ENCODE data around the gene TMEM150B.

Gene TMEM150B, protein sequence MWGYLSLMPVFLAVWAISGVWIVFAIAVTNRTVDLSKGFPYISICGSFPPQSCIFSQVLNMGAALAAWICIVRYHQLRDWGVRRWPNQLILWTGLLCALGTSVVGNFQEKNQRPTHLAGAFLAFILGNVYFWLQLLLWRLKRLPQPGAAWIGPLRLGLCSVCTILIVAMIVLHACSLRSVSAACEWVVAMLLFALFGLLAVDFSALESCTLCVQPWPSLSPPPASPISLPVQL

DNA sequence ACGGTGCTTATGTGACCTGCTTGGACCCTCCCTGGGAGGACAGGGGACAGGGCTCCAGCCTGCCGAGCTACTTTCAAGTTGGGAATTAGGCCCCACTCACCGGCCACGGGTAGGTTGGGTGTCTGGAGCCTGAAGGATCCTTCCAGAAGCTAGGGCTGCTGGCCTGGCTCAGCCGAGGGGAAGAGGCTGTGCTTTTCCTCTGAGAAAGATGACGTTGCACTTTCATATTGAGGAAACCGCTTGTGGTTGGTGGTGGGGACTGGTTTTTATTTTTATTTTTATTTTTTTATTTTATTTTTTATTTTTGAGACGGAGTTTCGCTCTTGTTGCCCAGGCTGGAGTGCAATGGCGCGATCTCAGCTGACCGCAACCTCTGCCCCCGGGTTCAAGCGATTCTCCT is at the start of gene TMEM150B:
TMEM150B (minus strand) TSS at position 170 of the 400 bp plus-strand sequence. CDS start 4,305 bp downstream, outside the sequence.
- DNase-seq (ENCODE audit: low spot score), result no peak

DNA sequence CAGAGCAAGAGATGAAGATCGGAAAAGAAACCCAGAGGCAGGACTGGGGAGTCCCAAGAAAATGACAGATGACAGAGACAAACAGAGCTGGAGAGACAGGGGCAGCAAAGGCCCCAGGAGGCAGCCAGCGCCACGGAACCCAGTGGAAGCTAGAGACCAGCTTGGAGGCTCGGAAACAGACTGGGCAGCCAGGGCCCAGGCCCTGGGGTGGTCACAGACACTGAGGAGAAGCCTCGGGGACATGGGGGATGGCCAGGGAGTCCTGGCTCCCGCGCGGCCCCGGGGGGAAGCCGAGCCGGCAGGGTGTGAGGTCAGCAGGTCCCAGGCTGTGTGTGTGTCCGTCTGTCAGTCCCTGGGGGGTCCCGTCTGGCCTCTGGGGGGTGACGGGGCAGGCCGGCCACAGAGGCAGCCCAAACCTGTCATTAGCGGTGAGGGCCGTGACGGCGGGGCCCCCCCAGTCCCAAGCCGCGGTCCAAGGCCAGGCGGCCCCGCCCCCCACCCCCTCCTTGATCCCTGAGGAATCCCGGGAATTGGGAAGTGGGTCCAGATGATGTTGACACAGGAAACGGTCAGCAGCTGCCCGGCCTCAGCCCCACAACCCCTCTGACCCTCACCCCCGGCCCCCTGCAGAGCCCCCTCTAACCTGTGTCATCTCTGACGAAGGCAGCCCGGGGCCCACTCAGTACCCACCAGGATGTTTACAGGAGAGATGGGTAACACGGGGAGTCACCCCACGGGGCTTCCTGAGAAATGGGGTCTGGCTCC is 49.0 kb upstream of the TMEM150B start:
- peak; percentile 57 for DNase-seq (ENCODE audit: low spot score)

DNA sequence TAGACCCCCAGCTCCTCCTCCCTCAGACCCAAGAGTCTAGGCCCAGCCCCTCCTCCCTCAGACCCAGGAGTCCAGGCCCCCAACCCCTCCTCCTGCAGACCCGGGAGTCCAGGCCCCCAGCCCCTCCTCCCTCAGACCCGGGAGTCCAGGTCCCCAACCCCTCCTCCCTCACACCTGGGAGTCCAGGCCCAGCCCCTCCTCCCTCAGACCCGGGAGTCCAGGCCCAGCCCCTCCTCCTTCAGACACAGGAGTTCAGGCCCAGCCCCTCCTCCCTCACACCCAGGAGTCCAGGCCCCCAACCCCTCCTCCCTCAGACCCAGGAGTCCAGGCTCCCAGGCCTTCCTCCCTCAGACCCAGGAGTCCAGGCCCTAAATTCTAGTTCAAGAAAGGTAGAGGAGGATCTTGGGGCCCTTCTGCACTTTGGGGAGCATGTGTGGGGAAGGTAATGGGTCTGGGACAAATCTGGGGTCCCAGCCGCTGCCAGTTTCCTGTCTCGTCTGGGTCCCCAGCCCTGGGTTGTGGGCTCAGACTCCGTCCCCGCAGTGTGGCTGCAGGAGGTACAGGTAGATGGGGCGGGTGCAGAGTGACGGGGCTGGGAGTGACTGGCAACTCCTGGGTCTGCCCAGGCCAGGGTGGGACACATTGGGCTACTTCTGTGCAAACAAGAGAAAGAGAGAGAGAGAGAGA is 48.3 kb upstream of the TMEM150B start:
- no peak for DNase-seq (ENCODE audit: low spot score)

DNA sequence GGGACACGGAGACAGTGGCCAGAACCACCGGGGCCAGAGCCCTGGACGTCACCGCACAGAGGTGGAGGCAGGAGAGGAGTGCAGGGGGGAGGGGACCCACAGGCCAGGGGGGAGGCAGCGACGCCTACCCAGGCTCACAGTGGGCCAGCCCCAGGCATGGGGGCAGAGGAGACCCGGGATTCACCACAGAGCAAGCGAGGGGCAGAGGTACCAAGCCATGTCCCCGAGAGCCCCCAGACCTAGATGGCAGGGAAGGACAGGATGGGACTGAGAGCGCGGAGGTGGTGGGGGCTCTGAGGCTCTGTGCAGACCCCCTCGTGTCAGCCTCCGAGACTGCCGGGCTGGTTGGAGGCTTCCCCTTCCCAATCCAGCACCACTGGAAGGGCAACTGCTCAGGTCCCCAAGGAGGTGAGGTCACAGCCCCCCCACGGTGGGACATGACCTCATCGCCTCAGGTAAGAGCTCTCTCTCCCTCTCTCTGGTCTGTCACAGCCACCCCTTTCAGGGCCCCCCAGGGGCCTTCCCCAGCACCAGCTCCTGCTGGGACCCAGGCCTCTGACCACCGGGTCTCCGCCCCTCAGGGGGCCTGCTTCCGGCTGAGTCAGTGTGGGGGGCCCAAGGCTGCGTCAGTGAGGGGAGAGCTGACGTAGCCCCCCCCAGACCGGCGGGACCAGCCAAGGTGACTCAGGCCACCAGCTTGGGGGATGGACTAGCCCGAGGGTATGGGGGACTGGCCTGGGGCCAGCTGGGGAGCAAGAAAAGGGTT is 47.4 kb upstream of the TMEM150B start:
- DNase-seq (ENCODE audit: low spot score), result peak; percentile 54

DNA sequence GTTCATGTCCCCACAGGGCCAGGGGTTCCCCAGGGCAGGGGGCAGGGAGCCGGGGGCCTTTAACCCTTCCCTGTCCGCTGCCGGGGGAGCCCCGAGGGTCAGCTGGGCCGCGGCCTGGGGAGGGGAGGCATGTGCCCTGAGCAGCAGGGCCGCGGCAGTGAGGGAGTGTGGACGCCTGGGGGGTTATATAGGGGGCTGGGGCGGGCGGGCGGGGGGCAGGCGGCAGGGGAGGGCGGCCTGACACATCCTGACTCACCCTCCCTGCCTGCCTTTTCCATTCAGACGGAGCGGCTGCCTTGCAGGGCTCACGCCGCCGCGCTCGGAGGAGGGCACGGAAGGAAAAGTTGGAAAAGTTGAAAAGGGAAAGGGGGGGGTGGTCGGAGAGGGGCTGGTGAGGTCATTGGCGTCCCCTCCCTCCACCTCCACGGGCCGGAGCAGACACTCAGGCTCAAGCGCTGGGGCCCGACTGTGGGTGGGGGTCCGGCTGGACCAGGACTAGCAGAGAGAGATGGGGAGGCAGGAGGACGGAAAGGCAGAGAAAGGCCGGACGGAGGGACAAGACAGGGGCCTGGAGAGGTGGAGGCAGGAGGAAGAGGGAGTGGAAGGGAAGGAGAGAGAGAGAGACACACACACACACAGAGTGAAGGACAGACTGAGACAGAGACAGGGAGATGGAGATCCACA is 45.3 kb upstream of the TMEM150B start, which contains the start of gene IL11:
IL11 (minus strand) TSS at position 159 of the 684 bp plus-strand sequence; CDS start at position 6, 153 bp downstream.
- no peak for DNase-seq (ENCODE audit: low spot score)

DNA sequence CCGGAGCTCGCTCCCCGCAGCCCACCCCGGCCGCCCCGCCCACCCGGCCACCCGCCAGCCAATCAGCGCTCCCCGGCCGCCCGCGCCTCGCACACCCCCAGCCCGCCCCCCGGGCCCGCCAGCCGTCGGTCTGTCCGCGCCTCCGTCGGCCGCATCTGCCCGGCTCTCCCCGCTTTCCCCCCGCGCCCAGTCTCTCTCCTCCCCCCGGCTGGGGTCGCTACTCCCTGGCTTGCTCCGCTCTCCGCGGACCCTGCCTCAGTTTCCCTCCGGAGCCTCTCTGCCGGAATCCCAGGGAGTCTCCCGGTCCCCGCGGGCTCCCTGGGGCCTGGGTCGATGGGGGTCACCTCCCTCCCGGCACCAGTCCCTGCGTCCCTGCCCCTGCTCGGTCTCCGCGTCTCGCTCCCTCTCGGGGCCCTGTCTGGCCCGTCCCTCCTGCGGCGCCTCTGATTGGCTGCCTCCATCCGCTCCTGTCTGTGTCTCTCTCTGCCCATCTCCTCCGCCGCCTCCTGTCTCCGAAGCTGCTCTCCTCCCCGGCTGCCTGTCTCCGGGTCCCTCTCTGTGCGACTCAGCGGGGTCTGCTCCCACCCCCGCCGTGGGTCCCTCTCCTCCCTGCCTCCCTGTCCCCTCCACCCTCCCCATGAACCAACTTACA is 44.6 kb upstream of the TMEM150B start:
- peak; percentile 87 for DNase-seq (ENCODE audit: low spot score)

DNA sequence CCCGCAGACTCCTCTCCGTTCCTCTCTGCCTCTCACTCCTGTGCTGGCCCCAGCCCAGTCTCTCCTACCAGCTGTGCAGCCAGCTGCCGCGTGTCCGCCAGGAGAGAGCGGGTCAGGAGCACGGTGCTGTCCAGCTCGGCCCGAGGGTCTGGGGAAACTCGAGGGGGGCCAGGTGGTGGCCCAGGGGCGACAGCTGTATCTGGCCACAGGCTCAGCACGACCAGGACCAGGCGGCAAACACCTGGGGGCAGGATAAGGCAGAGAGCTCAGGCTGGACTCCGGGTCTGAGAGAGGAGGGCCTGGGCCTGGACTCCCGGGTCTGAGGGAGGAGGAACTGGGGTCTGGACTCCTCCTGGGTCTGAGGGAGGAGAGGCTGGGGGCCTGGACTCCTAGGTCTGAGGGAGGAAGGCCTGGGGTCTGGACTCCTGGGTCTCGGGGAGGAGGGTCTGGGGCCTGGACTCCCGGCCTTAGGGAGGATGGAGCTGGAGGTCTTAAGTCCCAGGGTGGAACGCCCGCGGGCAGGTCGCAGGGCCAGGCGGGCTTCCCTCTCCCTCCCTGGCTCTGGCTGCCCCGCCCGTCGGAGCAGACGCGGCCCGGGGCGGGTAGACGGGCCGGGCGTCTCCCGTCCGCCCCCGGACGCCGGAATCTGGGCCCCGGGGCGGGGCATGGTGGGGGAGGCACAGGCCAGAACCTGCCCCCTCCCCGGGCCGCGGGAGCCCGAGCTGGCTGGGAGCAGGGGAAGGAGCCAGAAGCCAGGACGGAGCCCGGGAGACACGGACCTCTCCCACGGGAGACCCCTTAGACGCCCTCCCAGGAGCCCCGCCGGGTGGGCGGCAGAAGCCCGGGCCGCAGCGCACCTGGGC is 43.8 kb upstream of the TMEM150B start:
- peak; percentile 75 for DNase-seq (ENCODE audit: low spot score)

DNA sequence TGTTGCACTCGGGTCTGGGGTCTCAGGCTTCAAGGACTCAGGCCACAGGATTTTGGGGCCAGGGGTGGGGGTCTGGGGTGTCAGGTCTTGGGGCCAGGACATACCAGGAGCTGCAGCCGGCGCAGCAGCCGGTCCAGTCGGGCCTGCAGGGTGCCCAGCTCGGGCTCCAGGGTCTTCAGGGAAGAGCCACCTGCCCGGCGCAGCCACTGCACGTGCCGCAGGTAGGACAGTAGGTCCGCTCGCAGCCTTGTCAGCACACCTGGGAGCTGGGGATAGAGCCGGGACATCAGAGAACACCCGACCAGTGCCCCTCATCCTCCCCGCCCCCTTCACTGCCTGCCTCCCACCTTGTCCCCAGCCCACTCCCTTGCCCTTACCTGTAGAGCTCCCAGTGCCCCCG is 43.0 kb upstream of the TMEM150B start:
- no peak for DNase-seq (ENCODE audit: low spot score)

DNA sequence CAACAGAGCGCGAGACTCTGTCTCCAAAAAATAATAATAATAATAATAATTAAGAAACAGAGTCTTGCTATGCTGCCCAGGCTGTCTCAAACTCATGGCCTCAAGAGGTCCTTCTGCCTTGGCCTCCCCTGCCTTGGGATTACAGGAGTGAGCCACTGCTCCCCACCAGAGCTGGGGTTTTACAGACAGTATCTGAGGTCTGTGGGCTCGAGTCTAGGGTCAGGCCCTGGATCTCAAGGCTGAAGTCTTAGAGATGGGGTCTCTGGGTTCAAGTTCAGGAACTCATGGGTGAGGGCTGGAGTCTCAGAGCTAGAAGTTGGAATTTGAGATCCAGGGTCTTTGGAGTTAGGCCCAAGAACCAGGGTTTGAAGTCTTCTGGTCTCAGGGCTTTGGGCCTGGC is 41.6 kb upstream of the TMEM150B start:
- DNase-seq (ENCODE audit: low spot score), result no peak

DNA sequence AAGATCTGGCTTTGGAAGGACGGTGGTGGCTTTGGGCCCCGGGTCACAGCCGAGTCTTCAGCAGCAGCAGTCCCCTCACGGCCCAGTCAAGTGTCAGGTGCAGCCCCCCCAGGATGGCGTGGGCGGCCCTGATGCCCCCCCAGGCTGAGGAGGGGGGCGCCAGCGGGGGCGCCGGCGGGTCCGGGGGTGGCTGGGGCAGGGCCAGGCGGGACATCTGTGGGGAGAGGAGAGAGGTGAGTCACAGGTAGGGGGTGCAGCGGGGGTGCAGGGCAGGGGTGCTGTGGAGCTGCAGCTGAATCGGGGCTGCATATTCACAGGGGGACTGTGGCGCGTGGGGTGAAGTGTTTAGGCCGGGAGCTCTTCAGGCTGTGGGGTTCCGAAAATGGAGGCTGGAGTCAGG is 40.8 kb upstream of the TMEM150B start:
- DNase-seq (ENCODE audit: low spot score), result no peak

DNA sequence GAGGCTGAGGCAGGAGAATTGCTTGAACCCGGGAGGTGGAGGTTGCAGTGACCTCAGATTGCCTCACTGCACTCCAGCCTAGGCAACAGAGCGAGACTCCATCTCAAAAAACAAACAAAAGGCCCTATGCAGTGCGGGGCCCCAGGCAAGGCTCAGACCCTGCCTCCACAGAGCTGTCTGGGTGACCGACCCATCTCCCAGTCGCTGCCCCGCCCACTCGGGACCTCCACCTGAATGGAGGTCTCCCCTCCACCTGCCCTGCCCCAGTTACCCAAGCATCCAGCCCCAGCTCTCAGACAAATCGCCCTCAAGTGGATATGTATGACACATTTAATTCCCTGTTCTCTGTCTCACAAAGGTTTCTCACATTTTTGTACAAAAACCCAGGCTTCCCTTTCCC is 40.1 kb upstream of the TMEM150B start:
- no peak for DNase-seq (ENCODE audit: low spot score)

DNA sequence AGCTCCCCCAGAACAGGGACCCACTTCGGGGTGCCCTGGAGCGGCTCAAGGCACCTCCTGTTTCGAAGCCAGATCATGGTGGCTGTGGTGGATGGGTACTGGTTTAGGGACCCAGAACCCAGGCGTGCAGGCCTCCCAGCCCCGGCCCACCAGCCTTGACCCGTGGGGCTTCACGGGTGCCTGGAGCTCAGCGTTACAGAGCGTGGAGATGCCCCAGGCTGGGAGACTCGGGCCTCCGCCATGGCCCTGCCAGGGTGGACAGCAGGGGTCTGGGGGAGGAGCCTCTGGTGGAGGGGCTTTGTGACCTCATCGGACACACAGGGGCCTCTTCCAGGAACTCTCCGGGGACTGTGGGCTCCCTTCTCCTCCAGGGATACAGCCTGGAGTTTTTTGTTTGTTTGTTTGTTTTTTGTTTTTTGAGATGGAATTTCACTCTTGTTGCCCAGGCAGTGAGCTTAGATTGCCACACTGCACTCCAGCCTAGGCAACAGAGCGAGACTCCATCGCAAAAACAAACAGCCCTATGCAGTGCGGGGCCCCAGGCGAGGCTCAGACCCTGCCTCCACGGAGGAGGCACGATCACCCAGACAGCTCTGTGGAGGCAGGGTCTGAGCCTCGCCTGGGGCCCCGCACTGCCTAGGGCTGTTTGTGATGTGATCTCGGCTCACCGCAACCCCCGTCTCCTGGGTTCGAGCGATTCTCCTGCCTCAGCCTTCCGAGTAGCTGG is 38.0 kb upstream of the TMEM150B start, which contains the start of gene GARIN5B:
GARIN5B (minus strand) TSS at position 271 of the 727 bp plus-strand sequence; CDS start at position 77, 194 bp downstream.
- no peak for DNase-seq (ENCODE audit: low spot score)

DNA sequence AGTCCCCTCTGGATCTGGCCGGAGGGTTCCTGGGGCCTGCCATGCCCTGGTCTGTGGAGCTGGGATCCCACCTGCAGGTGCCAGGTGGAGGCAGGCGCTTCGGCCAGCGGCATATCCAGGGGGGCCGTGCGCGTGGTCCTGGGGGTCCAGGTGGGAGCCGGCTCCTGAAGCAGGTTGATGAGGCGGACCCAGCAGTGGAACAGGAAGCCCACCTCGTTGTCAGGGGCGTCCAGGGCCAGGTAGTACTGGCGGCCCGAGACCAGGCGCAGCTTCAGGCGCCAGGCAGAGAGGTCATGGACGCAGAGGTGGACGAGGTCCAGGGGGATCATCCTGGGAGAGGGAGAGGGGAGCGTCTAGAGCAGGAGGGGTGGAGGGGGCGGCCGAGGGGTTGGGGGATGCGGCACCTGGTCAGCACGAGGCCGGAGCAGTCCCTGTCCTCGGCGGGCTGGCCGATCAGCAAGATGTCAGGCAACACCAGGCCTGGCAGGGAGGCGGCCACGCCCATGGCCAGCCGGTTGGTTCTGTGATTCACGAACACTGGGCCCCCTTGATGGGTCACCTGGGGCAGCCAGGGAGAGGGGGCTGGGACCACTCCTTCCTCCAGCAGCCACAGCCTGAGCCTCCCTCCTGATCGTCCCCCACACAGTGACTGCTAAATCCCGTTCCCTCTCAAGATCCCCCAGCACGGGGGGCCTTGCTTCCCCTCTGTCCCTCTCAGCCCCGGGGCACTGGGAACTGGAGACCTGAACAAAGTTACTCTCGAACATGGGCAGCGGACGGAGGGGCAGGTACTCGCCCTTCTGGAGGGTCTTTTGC is 37.2 kb upstream of the TMEM150B start:
- DNase-seq (ENCODE audit: low spot score), result no peak

DNA sequence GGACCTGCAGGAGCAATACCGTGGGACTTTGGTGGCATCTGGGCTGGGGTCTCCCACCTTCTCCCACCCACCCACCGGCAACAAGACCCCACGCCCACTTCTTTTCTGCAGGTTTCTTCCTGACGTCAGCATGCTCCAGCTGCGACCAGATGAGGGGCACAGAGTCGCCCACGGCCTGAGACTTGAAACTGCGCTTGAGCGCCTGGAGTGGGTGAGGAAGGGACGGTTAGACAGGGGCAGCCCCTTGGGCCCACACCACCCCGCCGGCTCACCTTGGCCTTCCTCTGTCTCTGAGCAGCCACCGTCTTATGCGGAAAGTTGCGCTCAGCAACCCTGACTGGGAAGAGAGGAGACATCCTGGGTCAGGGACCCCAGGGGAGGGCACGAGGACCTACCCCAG is 35.8 kb upstream of the TMEM150B start:
- DNase-seq (ENCODE audit: low spot score), result no peak

DNA sequence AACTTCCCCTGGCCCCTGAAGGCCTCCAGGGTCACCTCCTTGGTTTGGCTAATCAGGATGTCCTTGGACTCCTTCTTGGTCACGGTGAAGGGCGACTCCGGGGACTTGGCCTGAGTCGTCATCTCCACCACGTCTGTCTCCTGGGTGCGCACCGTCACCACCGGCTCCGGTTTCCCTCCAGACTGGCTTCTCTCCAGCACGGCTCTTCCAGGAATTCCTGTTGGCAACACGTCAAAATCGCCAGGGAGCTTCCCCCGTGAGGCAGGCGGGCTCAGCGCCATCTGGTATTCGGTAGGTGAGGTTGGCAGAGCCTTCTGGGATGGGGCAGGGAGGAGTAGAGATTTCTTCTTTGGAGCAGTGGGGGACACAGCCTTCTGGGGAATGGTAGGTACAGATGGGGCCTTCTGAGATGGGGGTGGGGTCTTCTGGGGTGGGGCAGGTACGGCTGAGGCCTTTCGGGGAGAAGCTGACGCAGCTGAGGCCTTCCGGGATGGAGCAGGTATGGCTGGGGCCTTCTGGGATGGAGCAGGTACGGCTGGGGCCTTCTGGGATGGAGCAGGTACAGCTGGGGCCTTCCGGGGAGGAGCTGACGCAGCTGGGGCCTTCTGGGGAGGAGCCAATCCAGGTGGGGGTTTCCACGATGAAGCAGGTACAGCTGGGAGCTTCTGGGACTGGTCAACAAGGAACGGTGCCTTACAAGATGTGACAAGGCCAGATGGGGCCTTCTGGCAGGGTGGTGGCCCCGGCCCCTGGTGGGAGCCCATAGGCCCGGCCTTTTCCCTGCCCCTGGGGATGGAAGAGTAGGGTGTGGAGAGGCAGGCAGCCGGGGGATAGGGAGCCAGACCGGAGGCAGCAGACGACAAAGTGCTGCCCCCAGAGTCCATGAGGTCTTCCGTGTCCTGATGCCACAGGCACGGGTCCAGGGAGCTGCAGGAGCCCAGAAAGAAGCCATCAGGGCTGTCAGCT is 34.1 kb upstream of the TMEM150B start:
- DNase-seq (ENCODE audit: low spot score), result no peak

DNA sequence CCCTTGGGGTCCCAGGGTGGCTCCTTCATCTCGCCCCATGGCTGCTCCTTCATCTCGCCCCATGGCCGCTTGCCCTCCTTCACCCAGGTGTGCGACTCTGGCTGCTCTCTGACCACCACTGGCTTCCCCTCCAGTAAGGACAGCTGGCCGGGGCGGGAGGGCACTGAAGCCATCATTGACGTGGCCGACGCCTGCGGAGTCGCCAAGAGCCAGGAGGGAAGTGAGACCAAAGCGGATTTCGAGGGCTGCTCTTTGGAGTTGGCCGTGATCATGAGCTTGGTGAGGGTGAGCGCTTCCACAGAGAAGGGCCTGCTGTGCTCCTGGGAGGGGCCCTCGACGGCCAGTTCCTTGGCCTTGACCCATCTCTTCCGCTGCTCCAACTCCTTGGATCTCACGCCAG is 33.4 kb upstream of the TMEM150B start:
- DNase-seq (ENCODE audit: low spot score), result no peak

DNA sequence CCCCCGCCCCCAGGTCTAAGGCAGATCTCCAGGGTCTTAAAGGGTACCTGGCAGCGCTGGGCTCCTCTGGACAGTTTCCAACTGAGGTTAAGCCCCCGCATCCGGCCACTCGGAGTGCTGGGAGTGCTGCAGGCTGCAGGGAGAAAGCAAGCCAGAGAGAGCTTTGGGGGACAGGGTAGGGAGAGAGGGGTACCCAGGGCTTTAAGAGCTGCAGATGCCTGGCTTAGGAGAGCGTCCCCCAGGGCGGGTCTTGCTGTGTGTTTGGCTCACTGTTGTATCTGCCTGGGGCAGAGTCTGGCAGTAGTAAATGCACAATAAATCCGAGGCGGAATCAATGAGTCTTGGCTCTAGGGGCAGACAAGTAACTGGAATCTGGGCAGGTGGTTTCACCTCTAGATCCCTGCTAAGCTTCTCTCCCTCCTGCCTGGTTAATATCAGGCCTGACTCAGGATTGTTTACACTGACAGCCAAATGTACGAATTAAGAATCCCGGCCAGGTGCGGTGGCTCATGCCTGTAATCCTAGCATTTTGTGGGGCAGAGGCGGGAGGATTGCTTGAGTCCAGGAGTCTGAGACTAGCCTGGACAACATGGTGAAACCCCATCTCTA is 30.2 kb upstream of the TMEM150B start:
- no peak for DNase-seq (ENCODE audit: low spot score)

Measured in SW480 (cell line).